Measurements from ENCODE around the gene FOXC2.

DNA sequence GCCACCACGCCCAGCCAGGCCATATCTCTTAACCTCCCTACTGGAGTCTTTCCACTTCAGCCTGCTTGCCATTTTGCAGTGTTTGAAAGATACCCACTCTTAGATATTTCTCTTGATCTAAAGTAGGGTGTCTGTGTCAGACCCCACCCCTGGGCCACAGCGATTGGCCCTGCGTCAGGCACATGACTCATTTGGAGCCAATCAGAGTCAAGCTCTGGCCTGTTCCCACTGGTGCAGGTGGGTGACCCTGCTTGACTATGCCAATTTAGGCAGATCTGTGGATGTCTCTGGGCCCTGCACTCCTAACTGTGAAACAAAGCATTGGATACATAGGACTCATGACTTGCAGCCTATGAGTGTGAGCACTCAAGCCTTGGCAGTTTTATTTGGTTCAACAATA lies 39.3 kb downstream of the FOXC2 start:
- TF ChIP-seq CTCF (IDR thresholded peaks at IDR 0.05) (no peak), POLR2A (IDR thresholded peaks at IDR 0.05) (no peak)

All from esophagus squamous epithelium (tissue), 4 donors.